Posterior vena cava (tissue), 2 donors: ENCODE results near the gene TNFRSF9. TPM values are rescaled to one million over a fixed set of nuclear protein-coding genes. Genes with fewer than 3 reads are reported as not detected.
"Not testable (repeated sequence)": the region's sequence is repeated elsewhere in the genome, so short reads cannot be mapped to it uniquely, and the experiment has no call there.

Experiments
- DNase-seq: peaks from one replicate; pipeline ENCODE4 v3.0.0-alpha.2; 2020; ENCODE audit warnings: low spot score
- intact Hi-C, 2 donors: fragments of 100-400 bp; cut with DNase I; formaldehyde crosslinking; loops; one replicate each; pipeline versions ENCODE4 v1.14.1 to v1.14.2; 2022 to 2023
- total RNA-seq, 2 donors: library from RNA; stranded (reverse); fragmentation: NEBNext Ultra II Directional; extraction: Animal tissue kit (Norgen Biotek cat#: 25700); gene quantifications; one replicate each; pipeline ENCODE4 v1.2.1, GENCODE V29; 2021
- donor health status: DM: yes; HTN: yes; CAD: no.
- donor health status: DM: yes; HTN: yes; CAD: no.

The TNFRSF9 gene
- total RNA-seq, 2 donors from 2014 or later: 0.19 TPM; not detected in 1

GRCh38 chr1:7962636-7963377, 22.2 kb upstream of the TNFRSF9 start:
- intact Hi-C loops: no loop called here
- no peak for DNase-seq

GRCh38 chr1:7962014-7962335, 21.3 kb upstream of the TNFRSF9 start:
- intact Hi-C loops: no loop called here
- no peak for DNase-seq

GRCh38 chr1:7961216-7962013, 20.8 kb upstream of the TNFRSF9 start, which contains the start of gene PARK7:
PARK7 (plus strand) TSS chr1:7961711; CDS start chr1:7962786, 1,075 bp downstream.
- intact Hi-C loops: no loop called here
- peak; percentile 100 for DNase-seq

GRCh38 chr1:7960867-7961215, 20.2 kb upstream of the TNFRSF9 start:
- intact Hi-C loops: no loop called here
- no peak for DNase-seq

- intact Hi-C loops: no loop called here
- DNase-seq: no peak
Observed at GRCh38 chr1:7960165-7960564, 19.5 kb upstream of the TNFRSF9 start.

- intact Hi-C loops: no loop called here
Observed at GRCh38 chr1:7956218-7957032, 15.8 kb upstream of the TNFRSF9 start.

GRCh38 chr1:7954683-7955082, 14.0 kb upstream of the TNFRSF9 start:
- intact Hi-C loops: no loop called here
- DNase-seq: no peak

More at GRCh38 chr1:7956218-7957032, 15.8 kb upstream of the TNFRSF9 start:
- no peak for DNase-seq

GRCh38 chr1:7953850-7954609, 13.4 kb upstream of the TNFRSF9 start:
- DNase-seq: peak; percentile 99
- intact Hi-C loops: no loop called here

GRCh38 chr1:7952791-7953190, 12.2 kb upstream of the TNFRSF9 start:
- intact Hi-C loops, DNase-seq: not testable (repeated sequence)

- intact Hi-C loops: no loop called here
- DNase-seq: no peak
Observed at GRCh38 chr1:7948960-7949359, 8.3 kb upstream of the TNFRSF9 start.

GRCh38 chr1:7943251-7943650, 2.6 kb upstream of the TNFRSF9 start:
- DNase-seq: no peak
- intact Hi-C loops: no loop called here

- intact Hi-C loops: no loop called here
- DNase-seq: peak; percentile 91
Observed at GRCh38 chr1:7942214-7942921, 1.7 kb upstream of the TNFRSF9 start.

GRCh38 chr1:7941437-7941793, 776 bp upstream of the TNFRSF9 start:
- intact Hi-C loops: no loop called here
- DNase-seq: no peak

GRCh38 chr1:7940034-7940433, 605 bp downstream of the TNFRSF9 start:
- intact Hi-C loops: no loop called here
- no peak for DNase-seq

- intact Hi-C loops: no loop called here
- no peak for DNase-seq
Observed at GRCh38 chr1:7938070-7938469, 2.6 kb downstream of the TNFRSF9 start.

GRCh38 chr1:7932524-7933138, 8.0 kb downstream of the TNFRSF9 start:
- DNase-seq: no peak
- intact Hi-C loops: no loop called here

- intact Hi-C loops: no loop called here
- DNase-seq: no peak
Observed at GRCh38 chr1:7931446-7931812, 9.2 kb downstream of the TNFRSF9 start.

GRCh38 chr1:7930645-7931445, 9.8 kb downstream of the TNFRSF9 start:
- intact Hi-C loops: no loop called here
- DNase-seq: no peak
